IMR-90 (cell line): ENCODE data around the gene FDX1. TPM values are rescaled to one million over a fixed set of nuclear protein-coding genes. Genes with fewer than 3 reads are reported as not detected.

ENCODE experiments used
- ATAC-seq: fragments of 200-7000 bp; cut with Tn5 transposase; 2 replicates; pipeline ENCODE4 v1.9.1; 2020; ENCODE audit warnings: low read depth, mild to moderate bottlenecking, moderate library complexity
- BruUV-seq: library from RNA; stranded (reverse); fragments of 400-500 nt; replicated peaks from 2 replicates; lab custom pipeline; 2021; lab: Mats Ljungman, UMichigan
- CTCF ChIA-PET: fragments of 300-600 bp; formaldehyde crosslinking; extraction: SDS; loops from one replicate; lab custom pipeline; 2021; ENCODE audit warnings: antibody characterized with exemption; lab: Yijun Ruan, JAX
- POLR2A ChIA-PET: fragments of 300-600 bp; sonication (Branson Sonifier 250); formaldehyde crosslinking; loops from one replicate; lab custom pipeline; 2022; ENCODE audit warnings: antibody characterized with exemption; ENCODE audit not compliant: unreplicated experiment; lab: Charles Lee
- DNase-seq: peaks from one replicate; pipeline ENCODE4 v3.0.0; 2013
- H2AFZ ChIP-seq: replicated peaks from 2 replicates; pipeline ENCODE3; 2013; ENCODE audit warnings: low read length, mild to moderate bottlenecking; ENCODE audit not compliant: poor library complexity
- H2AK5ac ChIP-seq: 2 replicates; pipeline ENCODE4 v1.6.1; 2013; ENCODE audit warnings: low read depth, low read length, inconsistent platforms
- H2AK9ac ChIP-seq: replicated peaks from 2 replicates; pipeline ENCODE3; 2013; ENCODE audit warnings: mild to moderate bottlenecking, low read depth, low read length, moderate library complexity; ENCODE audit not compliant: poor library complexity
- H2BK120ac ChIP-seq: 2 replicates; pipeline ENCODE4 v1.6.1; 2013; ENCODE audit warnings: low read depth, low read length, inconsistent platforms
- H2BK15ac ChIP-seq: 3 replicates; pipeline ENCODE4 v1.6.1; 2013; ENCODE audit warnings: low read depth, low read length, inconsistent platforms
- H2BK20ac ChIP-seq: 2 replicates; pipeline ENCODE4 v1.6.1; 2013; ENCODE audit warnings: low read depth, mild to moderate bottlenecking, inconsistent platforms, low read length, moderate library complexity
- H2BK5ac ChIP-seq: 2 replicates; pipeline ENCODE4 v1.6.1; 2013; ENCODE audit warnings: mild to moderate bottlenecking, low read depth, low read length, inconsistent platforms; ENCODE audit not compliant: poor library complexity, severe bottlenecking
- H3K14ac ChIP-seq: replicated peaks from 2 replicates; pipeline ENCODE4 v1.6.1; 2013; ENCODE audit warnings: low read depth, low read length, inconsistent platforms
- H3K18ac ChIP-seq: 2 replicates; pipeline ENCODE4 v1.6.1; 2013; ENCODE audit warnings: low read depth, low read length, control low read depth
- H3K23ac ChIP-seq: 2 replicates; pipeline ENCODE4 v1.6.1; 2013; ENCODE audit warnings: low read depth, low read length, inconsistent platforms
- H3K27ac ChIP-seq: 2 replicates; pipeline ENCODE4 v1.5.1; 2013; ENCODE audit warnings: mild to moderate bottlenecking, control low read depth, low read length; ENCODE audit not compliant: insufficient read depth
- H3K27me3 ChIP-seq: 2 replicates; pipeline ENCODE4 v1.6.1; 2013; ENCODE audit warnings: low read length; ENCODE audit not compliant: control insufficient read depth, insufficient read depth
- H3K36me3 ChIP-seq: 2 replicates; pipeline ENCODE4 v1.6.1; 2013; ENCODE audit warnings: low read length, mixed read lengths; ENCODE audit not compliant: control insufficient read depth, insufficient read depth
- H3K4ac ChIP-seq: 2 replicates; pipeline ENCODE4 v1.6.1; 2013; ENCODE audit warnings: low read depth, low read length, inconsistent platforms
- H3K4me1 ChIP-seq: 2 replicates; pipeline ENCODE4 v1.6.1; 2013; ENCODE audit warnings: low read length, mixed read lengths; ENCODE audit not compliant: control insufficient read depth, insufficient read depth
- H3K4me2 ChIP-seq: 2 replicates; pipeline ENCODE4 v1.6.1; 2013; ENCODE audit warnings: low read depth, mild to moderate bottlenecking, control low read depth, low read length, moderate library complexity
- H3K4me3 ChIP-seq: 2 replicates; pipeline ENCODE4 v1.5.1; 2013; ENCODE audit warnings: low read depth, mild to moderate bottlenecking, control low read depth, low read length, moderate library complexity; ENCODE audit not compliant: insufficient read depth
- H3K56ac ChIP-seq: 2 replicates; pipeline ENCODE4 v1.6.1; 2013; ENCODE audit warnings: low read length, inconsistent platforms; ENCODE audit not compliant: insufficient read depth; ENCODE audit errors: extremely low read depth
- H3K79me1 ChIP-seq, 2 experiments: 2 replicates each; pipeline ENCODE4 v1.6.1; 2013; ENCODE audit warnings: low read length in 2 of 2, inconsistent platforms in 1 of 2, low read depth in 1 of 2
- H3K9ac ChIP-seq: 2 replicates; pipeline ENCODE4 v1.6.1; 2013; ENCODE audit warnings: low read depth, low read length, control low read depth
- H3K9me1 ChIP-seq: 2 replicates; pipeline ENCODE4 v1.6.1; 2013; ENCODE audit warnings: low read length, inconsistent platforms; ENCODE audit not compliant: insufficient read depth
- H3K9me3 ChIP-seq: 2 replicates; pipeline ENCODE4 v1.6.1; 2013; ENCODE audit warnings: low read length; ENCODE audit not compliant: control insufficient read depth, insufficient read depth
- H4K20me1 ChIP-seq: 2 replicates; pipeline ENCODE4 v1.6.1; 2013; ENCODE audit warnings: low read length, inconsistent platforms; ENCODE audit not compliant: insufficient read depth
- H4K5ac ChIP-seq: 2 replicates; pipeline ENCODE4 v1.6.1; 2013; ENCODE audit warnings: mild to moderate bottlenecking, low read depth, low read length, control low read depth
- H4K8ac ChIP-seq, 2 experiments: 2 replicates each; pipeline ENCODE4 v1.6.1; 2013; ENCODE audit warnings: low read depth in 2 of 2, low read length in 2 of 2, control low read depth in 1 of 2, inconsistent platforms in 1 of 2
- H4K91ac ChIP-seq: 2 replicates; pipeline ENCODE4 v1.6.1; 2013; ENCODE audit warnings: low read depth, low read length, inconsistent platforms; ENCODE audit not compliant: insufficient read depth
- CTCF ChIP-seq: conservative IDR thresholded peaks from 2 replicates; pipeline ENCODE4 v1.5.1; 2012; ENCODE audit warnings: mild to moderate bottlenecking, low read depth, low read length, improper control_type of control experiment
- MXI1 ChIP-seq: IDR thresholded peaks from 2 replicates; pipeline ENCODE4 v1.6.1; 2012; ENCODE audit warnings: low read depth, mild to moderate bottlenecking, low read length, moderate library complexity, borderline replicate concordance
- POLR2A ChIP-seq: IDR thresholded peaks from 2 replicates; pipeline ENCODE4 v1.6.1; 2012; ENCODE audit warnings: mild to moderate bottlenecking, low read depth, low read length
- WGBS, 2 experiments: methylation state at CpG; one replicate each; pipeline versions ENCODE4 v1.1.5 to v1.1.7; 2013; ENCODE audit warnings: missing lambda C conversion rate in 2 of 2; ENCODE audit not compliant: insufficient read length in 1 of 2; ENCODE audit errors: extremely low coverage in 2 of 2; 5-methylcytosine and 5-hydroxymethylcytosine counted together
- dilution Hi-C: fragments of 300-500 bp; cut with HindIII; formaldehyde crosslinking; loops from one replicate; pipeline ENCODE4 v1.14.3; 2018; ENCODE audit warnings: low sequenced_read_pairs; ENCODE audit not compliant: unreplicated experiment
- in situ Hi-C: fragments of 300-500 bp; cut with MboI; formaldehyde crosslinking; loops from 3 replicates; pipeline ENCODE4 v1.14.3; 2019; ENCODE audit warnings: low sequenced_read_pairs, inconsistent platforms, mixed read lengths
- intact Hi-C: fragments of 100-400 bp; cut with micrococcal nuclease; formaldehyde crosslinking; loops from 2 replicates; pipeline ENCODE4 v1.10.0; 2022
- polyA plus RNA-seq, 3 experiments: library from polyadenylated mRNA; depleted of rRNA; stranded (reverse); fragments of >200 nt; gene quantifications; 2 replicates each; pipeline ENCODE4 v1.2.3, GENCODE V29; 2012; ENCODE audit warnings: low replicate concordance in 1 of 3
- total RNA-seq: library from RNA; depleted of rRNA; stranded (reverse); fragments of >200 nt; gene quantifications from 2 replicates; pipeline ENCODE4 v1.2.3, GENCODE V29; 2012
- TF ChIP-seq, protein P1 (sequence below): fragments of 150-350 bp; IDR thresholded peaks from 2 replicates; pipeline ENCODE4 v1.6.1; 2017; ENCODE audit warnings: mild to moderate bottlenecking, antibody characterized with exemption, low read length, low read depth

FDX1 gene
- total and polyA plus RNA-seq, 2 of the 4 experiments (the other 2 are of a cell fraction) = 4.3 to 5.1 TPM

DNA sequence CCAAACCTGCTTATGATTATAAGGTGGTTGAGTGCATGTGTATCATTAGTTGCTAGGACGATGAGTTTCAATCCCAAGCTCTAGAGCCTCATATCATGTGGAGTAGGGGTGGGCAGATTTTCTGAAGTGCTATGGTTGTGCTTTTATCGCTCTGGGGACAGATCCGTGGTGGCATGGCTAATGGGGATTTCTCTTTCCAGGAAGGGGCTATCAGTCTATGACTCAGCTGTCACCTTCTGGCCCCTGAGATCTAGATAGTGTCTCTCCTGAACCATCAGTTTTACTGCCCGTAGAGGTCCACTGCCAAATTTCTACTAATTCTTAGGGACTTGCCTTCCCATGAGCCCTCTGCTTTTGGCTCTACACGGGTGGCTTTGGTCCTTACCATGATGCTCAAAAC lies 51.8 kb downstream of the FDX1 start:
- Histone ChIP-seq H3K36me3 (no peaks in the 10 kb centered on the region), H2AK5ac (no peak overlapping the region), H2BK120ac (no peak overlapping the region), H3K9ac (no peak overlapping the region), H2AK9ac (no peak overlapping the region), H2BK15ac (no peak overlapping the region), H2BK20ac (no peak overlapping the region), H4K91ac (no peak overlapping the region), H3K27me3 (no peaks in the 10 kb centered on the region), H3K23ac (no peak overlapping the region), H3K56ac (no peak overlapping the region), H4K8ac (no peak overlapping the region), H3K9me3 (no peaks in the 10 kb centered on the region), H3K14ac (no peak overlapping the region), H4K20me1 (no peaks in the 10 kb centered on the region), H2AFZ (no peak overlapping the region), H4K5ac (no peak overlapping the region), H3K4me3 (no peak overlapping the region), H3K4me2 (no peak overlapping the region), H3K79me1 (no peaks in the 10 kb centered on the region), H3K27ac (no peak overlapping the region), H3K4me1 (peaks cover 2% of the 10 kb centered on the region), H2BK5ac (no peak overlapping the region), H3K18ac (no peak overlapping the region), H3K9me1 (no peaks in the 10 kb centered on the region), H3K4ac (no peak overlapping the region)
- no peak for TF ChIP-seq MXI1
- TF ChIP-seq, protein P1, sequence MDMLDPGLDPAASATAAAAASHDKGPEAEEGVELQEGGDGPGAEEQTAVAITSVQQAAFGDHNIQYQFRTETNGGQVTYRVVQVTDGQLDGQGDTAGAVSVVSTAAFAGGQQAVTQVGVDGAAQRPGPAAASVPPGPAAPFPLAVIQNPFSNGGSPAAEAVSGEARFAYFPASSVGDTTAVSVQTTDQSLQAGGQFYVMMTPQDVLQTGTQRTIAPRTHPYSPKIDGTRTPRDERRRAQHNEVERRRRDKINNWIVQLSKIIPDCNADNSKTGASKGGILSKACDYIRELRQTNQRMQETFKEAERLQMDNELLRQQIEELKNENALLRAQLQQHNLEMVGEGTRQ = no peak
- TF ChIP-seq CTCF = no peak
- no peak for TF ChIP-seq POLR2A
- dilution Hi-C loops = no loop called here
- ChIA-PET CTCF (interaction anchor here (0.6 kb wide), 1 partner anchor 10 kb away, joined by 3 read pairs; no protein-coding TSS in a partner anchor), POLR2A (no interaction called here)
- WGBS, 2 experiments = 100% methylated on average over 2 of the region's 5 CpGs; no CpG with 5 or more reads in 1 of the 2 experiments
- ATAC-seq = no peak
- DNase-seq = no peak
- intact Hi-C loops = no loop called here
- no TSS peak for BruUV-seq
- in situ Hi-C loops = no loop called here
